Keratinocyte (primary cell): ENCODE results near the gene EIF2B2. TPM values are rescaled to one million over a fixed set of nuclear protein-coding genes. Genes with fewer than 3 reads are reported as not detected.

Experiments used
- DNase-seq: peaks from one replicate; pipeline ENCODE4 v3.0.0-alpha.2; 2011; ENCODE audit warnings: low read depth, missing footprints, low spot score
- FAIRE-seq: peaks from 2 replicates; lab custom pipeline; 2011; peaks lifted over from hg19 to GRCh38; lab: Jason Lieb, UNC
- H2AFZ ChIP-seq: 2 replicates; pipeline ENCODE4 v1.6.0; 2012; ENCODE audit warnings: low read length, control low read depth, inconsistent platforms; ENCODE audit not compliant: control insufficient read depth
- H3K27ac ChIP-seq: 2 replicates; pipeline ENCODE4 v1.5.1; 2011; ENCODE audit warnings: low read length; ENCODE audit not compliant: control insufficient read depth, insufficient read depth
- H3K27me3 ChIP-seq: 3 replicates; pipeline ENCODE4 v1.6.0; 2011; ENCODE audit warnings: low read length; ENCODE audit not compliant: control insufficient read depth, insufficient read depth; ENCODE audit errors: extremely low read depth
- H3K36me3 ChIP-seq, 2 experiments: 2 replicates in 1 of 2; 3 replicates in 1 of 2; pipeline ENCODE4 v1.5.1; 2011; ENCODE audit warnings: low read length in 2 of 2, mild to moderate bottlenecking in 1 of 2; ENCODE audit not compliant: control insufficient read depth in 2 of 2, insufficient read depth in 2 of 2; ENCODE audit errors: extremely low read depth in 1 of 2
- H3K4me1 ChIP-seq: 3 replicates; pipeline ENCODE4 v1.5.1; 2011; ENCODE audit warnings: low read length; ENCODE audit not compliant: control insufficient read depth, insufficient read depth; ENCODE audit errors: extremely low read depth
- H3K4me2 ChIP-seq: 3 replicates; pipeline ENCODE4 v1.6.0; 2011; ENCODE audit warnings: low read depth, low read length; ENCODE audit not compliant: control insufficient read depth, insufficient read depth; ENCODE audit errors: extremely low read depth
- H3K4me3 ChIP-seq, 3 experiments: fragments of 200-600 bp in 1 of 3; sonication (generic) in 1 of 3; 2 replicates in 2 of 3; 3 replicates in 1 of 3; pipeline ENCODE4 v1.5.1; 2011 to 2016; ENCODE audit warnings: low read length in 3 of 3, mild to moderate bottlenecking in 3 of 3, control low read depth in 2 of 3, inconsistent platforms in 1 of 3, low read depth in 1 of 3, mixed read lengths in 1 of 3, mixed run types in 1 of 3, moderate library complexity in 1 of 3; ENCODE audit not compliant: control insufficient read depth in 2 of 3, insufficient read depth in 2 of 3; ENCODE audit errors: extremely low read depth in 1 of 3
- H3K79me2 ChIP-seq: 2 replicates; pipeline ENCODE4 v1.6.0; 2012; ENCODE audit warnings: low read length; ENCODE audit not compliant: control insufficient read depth, insufficient read depth
- H3K9ac ChIP-seq: 3 replicates; pipeline ENCODE4 v1.6.0; 2011; ENCODE audit warnings: low read length; ENCODE audit not compliant: control insufficient read depth, insufficient read depth; ENCODE audit errors: extremely low read depth
- H3K9me1 ChIP-seq: 3 replicates; pipeline ENCODE4 v1.6.0; 2011; ENCODE audit warnings: low read length; ENCODE audit not compliant: control insufficient read depth, insufficient read depth; ENCODE audit errors: extremely low read depth
- H3K9me3 ChIP-seq: 2 replicates; pipeline ENCODE4 v1.5.1; 2012; ENCODE audit warnings: low read depth, low read length; ENCODE audit not compliant: control insufficient read depth
- H4K20me1 ChIP-seq: 3 replicates; pipeline ENCODE4 v1.6.0; 2011; ENCODE audit warnings: low read length; ENCODE audit not compliant: control insufficient read depth, insufficient read depth; ENCODE audit errors: extremely low read depth
- EZH2 ChIP-seq: IDR thresholded peaks from one replicate; pipeline ENCODE4 v1.6.1; 2012; ENCODE audit warnings: inconsistent platforms, mild to moderate bottlenecking, low read length, moderate library complexity
- dilution Hi-C: fragments of 300-500 bp; cut with MboI; formaldehyde crosslinking; loops from one replicate; pipeline ENCODE4 v1.7.0; 2020; ENCODE audit warnings: low sequenced_read_pairs; ENCODE audit not compliant: extremely low pct_ligation_motif_present
- polyA plus RNA-seq, 5 experiments: library from polyadenylated mRNA; depleted of rRNA in 3 of 5; stranded (reverse) in 3 of 5; stranded (forward) in 1 of 5; unstranded in 1 of 5; fragments of >200 nt; gene quantifications; 1 replicate in 1 of 5; 2 replicates in 3 of 5; 3 replicates in 1 of 5; pipeline versions ENCODE4 v1.2.1 to v1.2.3, GENCODE V29; 2011 to 2012; ENCODE audit warnings: missing spikeins in 2 of 5, low read depth in 1 of 5, low replicate concordance in 1 of 5
- TF ChIP-seq, protein P1 (sequence below), 3 experiments: IDR thresholded peaks in 1 of 3; conservative IDR thresholded peaks in 1 of 3; optimal IDR thresholded peaks in 1 of 3; 2 replicates in 2 of 3; 3 replicates in 1 of 3; pipeline versions ENCODE3 to v1.5.1; 2011; ENCODE audit warnings: low read length in 3 of 3, mild to moderate bottlenecking in 3 of 3, moderate library complexity in 2 of 3, control low read depth in 1 of 3, inconsistent platforms in 1 of 3; ENCODE audit not compliant: insufficient read depth in 2 of 3; ENCODE audit errors: extremely low read depth in 1 of 3

The EIF2B2 gene
- polyA plus RNA-seq, 1 donor (not counting 4 experiments of a cell fraction or from before 2014, with no cell fraction given), result 113 TPM

DNA sequence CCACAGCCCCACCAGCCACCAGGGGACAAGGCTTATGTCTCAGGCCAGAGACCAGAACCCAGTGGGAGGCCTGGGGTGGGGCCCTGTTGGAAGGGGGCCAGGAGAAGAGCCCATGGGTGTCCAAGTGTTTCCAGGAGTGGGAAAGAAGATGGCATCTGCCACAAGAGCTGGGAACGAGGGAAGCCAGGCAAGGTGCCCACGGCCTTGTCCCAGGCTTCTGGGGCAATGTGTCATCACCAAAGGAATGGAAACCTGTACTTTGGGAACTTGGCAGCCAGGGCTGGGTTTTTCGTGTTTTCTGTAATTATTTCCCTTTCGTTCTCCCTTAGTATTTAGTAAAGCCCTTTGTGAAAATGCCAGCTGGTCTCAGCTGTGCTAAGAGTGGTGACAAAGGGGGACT, 42.0 kb upstream of the EIF2B2 start:
- no peak for DNase-seq
- Histone ChIP-seq H3K79me2 (no peaks in the 10 kb centered on the region), H3K27ac (no peak overlapping the region), H4K20me1 (no peaks in the 10 kb centered on the region), H3K9ac (no peak overlapping the region), H3K36me3 (no peaks in the 10 kb centered on the region), H3K27me3 (no peaks in the 10 kb centered on the region), H3K4me3 (no peak overlapping the region), H3K4me2 (no peak overlapping the region), H2AFZ (no peak overlapping the region), H3K9me1 (no peaks in the 10 kb centered on the region), H3K9me3 (no peaks in the 10 kb centered on the region), H3K4me1 (peaks cover 57% of the 10 kb centered on the region)
- dilution Hi-C loops, result no loop called here
- FAIRE-seq, result no peak
- TF ChIP-seq, protein P1, sequence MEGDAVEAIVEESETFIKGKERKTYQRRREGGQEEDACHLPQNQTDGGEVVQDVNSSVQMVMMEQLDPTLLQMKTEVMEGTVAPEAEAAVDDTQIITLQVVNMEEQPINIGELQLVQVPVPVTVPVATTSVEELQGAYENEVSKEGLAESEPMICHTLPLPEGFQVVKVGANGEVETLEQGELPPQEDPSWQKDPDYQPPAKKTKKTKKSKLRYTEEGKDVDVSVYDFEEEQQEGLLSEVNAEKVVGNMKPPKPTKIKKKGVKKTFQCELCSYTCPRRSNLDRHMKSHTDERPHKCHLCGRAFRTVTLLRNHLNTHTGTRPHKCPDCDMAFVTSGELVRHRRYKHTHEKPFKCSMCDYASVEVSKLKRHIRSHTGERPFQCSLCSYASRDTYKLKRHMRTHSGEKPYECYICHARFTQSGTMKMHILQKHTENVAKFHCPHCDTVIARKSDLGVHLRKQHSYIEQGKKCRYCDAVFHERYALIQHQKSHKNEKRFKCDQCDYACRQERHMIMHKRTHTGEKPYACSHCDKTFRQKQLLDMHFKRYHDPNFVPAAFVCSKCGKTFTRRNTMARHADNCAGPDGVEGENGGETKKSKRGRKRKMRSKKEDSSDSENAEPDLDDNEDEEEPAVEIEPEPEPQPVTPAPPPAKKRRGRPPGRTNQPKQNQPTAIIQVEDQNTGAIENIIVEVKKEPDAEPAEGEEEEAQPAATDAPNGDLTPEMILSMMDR (optimal IDR thresholded peaks at IDR 0.05 in 1 of 3, IDR thresholded peaks at IDR 0.05 in 1 of 3, conservative IDR thresholded peaks at IDR 0.05 in 1 of 3; ENCODE audit: extremely low read depth in 1 of 3, insufficient read depth in 2 of 3, low read length in 3 of 3), result no peak
- TF ChIP-seq EZH2, result no peak

DNA sequence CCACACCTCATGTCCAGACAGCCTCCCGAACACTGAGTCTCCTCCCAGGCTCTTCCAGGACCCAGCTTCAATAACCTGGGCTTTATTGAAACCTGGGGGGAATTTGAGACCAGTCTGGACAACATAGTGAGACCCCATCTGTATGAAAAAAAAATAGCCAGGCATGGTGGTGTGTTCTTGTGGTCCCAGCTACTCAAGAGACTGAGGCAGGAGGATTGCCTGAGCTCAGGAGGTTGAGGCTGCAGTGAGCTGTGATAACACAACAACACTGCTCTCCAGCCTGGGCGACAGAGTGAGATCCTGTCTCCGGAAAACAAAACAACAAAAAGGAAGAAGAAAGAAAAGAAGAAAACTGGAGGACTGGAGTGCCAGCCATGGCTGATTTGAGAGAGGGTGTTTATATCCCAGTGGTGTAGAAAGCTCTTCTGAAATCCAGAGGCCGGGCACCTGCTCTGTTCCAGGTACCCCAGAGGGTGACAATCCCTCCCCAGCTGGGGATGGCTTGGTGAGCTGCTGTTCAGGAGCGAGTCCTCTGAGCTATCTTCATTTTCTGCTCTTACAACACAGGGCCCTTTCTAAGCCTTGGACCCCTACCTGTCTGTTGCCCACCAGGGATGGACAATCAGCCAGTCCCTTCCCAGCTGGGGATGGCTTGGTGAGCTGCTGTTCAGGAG, 41.3 kb upstream of the EIF2B2 start:
- Histone ChIP-seq H3K9ac (no peak overlapping the region), H3K36me3 (no peaks in the 10 kb centered on the region), H3K79me2 (no peaks in the 10 kb centered on the region), H3K27me3 (no peaks in the 10 kb centered on the region), H3K4me3 (no peak overlapping the region), H4K20me1 (no peaks in the 10 kb centered on the region), H3K9me3 (no peaks in the 10 kb centered on the region), H3K4me2 (no peak overlapping the region), H3K4me1 (peaks cover 61% of the 10 kb centered on the region), H3K9me1 (no peaks in the 10 kb centered on the region), H3K27ac (no peak overlapping the region), H2AFZ (no peak overlapping the region)
- dilution Hi-C loops, result no loop called here
- DNase-seq, result no peak
- no peak for FAIRE-seq
- TF ChIP-seq, protein P1 (optimal IDR thresholded peaks at IDR 0.05 in 1 of 3, IDR thresholded peaks at IDR 0.05 in 1 of 3, conservative IDR thresholded peaks at IDR 0.05 in 1 of 3; ENCODE audit: extremely low read depth in 1 of 3, insufficient read depth in 2 of 3, low read length in 3 of 3), result no peak
- no peak for TF ChIP-seq EZH2
